H9 (cell line): ENCODE measurements around the gene CCDC51. TPM values are rescaled to one million over a fixed set of nuclear protein-coding genes. Genes with fewer than 3 reads are reported as not detected.

Experiments
- DNase-seq: peaks from one replicate; pipeline ENCODE4 v3.0.0-alpha.2; 2017
- H2AFZ ChIP-seq: one replicate; pipeline ENCODE4 v1.6.1; 2013; ENCODE audit warnings: mild to moderate bottlenecking, low read length, control low read depth, moderate library complexity
- H2AK5ac ChIP-seq: 2 replicates; pipeline ENCODE4 v1.6.1; 2013; ENCODE audit warnings: low read length, control low read depth, mixed read lengths; ENCODE audit not compliant: insufficient read length
- H2BK120ac ChIP-seq: one replicate; pipeline ENCODE4 v1.6.1; 2013; ENCODE audit warnings: low read depth, mild to moderate bottlenecking, low read length, control low read depth, inconsistent platforms; ENCODE audit not compliant: poor library complexity, severe bottlenecking
- H2BK12ac ChIP-seq: 2 replicates; pipeline ENCODE4 v1.6.1; 2013; ENCODE audit warnings: low read length, control low read depth, mixed read lengths, low read depth; ENCODE audit not compliant: insufficient read length
- H2BK15ac ChIP-seq: 2 replicates; pipeline ENCODE4 v1.6.1; 2013; ENCODE audit warnings: low read depth, low read length, control low read depth
- H2BK20ac ChIP-seq: one replicate; pipeline ENCODE4 v1.6.1; 2013; ENCODE audit warnings: low read depth, mild to moderate bottlenecking, low read length, control low read depth, inconsistent platforms; ENCODE audit not compliant: poor library complexity, severe bottlenecking
- H2BK5ac ChIP-seq: 2 replicates; pipeline ENCODE4 v1.6.1; 2013; ENCODE audit warnings: low read length, control low read depth, mixed read lengths; ENCODE audit not compliant: insufficient read length
- H3K14ac ChIP-seq: 2 replicates; pipeline ENCODE4 v1.6.1; 2013; ENCODE audit warnings: low read length, control low read depth; ENCODE audit not compliant: insufficient read depth
- H3K18ac ChIP-seq: 2 replicates; pipeline ENCODE4 v1.6.1; 2013; ENCODE audit warnings: low read depth, mild to moderate bottlenecking, mixed read lengths, low read length, control low read depth; ENCODE audit not compliant: insufficient read length
- H3K23ac ChIP-seq: 2 replicates; pipeline ENCODE4 v1.6.1; 2013; ENCODE audit warnings: low read length, control low read depth, mixed read lengths, low read depth; ENCODE audit not compliant: insufficient read length
- H3K23me2 ChIP-seq: 2 replicates; pipeline ENCODE4 v1.6.1; 2013; ENCODE audit warnings: low read depth, mild to moderate bottlenecking, mixed read lengths, low read length, control low read depth; ENCODE audit not compliant: insufficient read length, poor library complexity, severe bottlenecking
- H3K27ac ChIP-seq: 2 replicates; pipeline ENCODE4 v1.5.1; 2013; ENCODE audit warnings: low read length, control low read depth, mixed read lengths, low read depth; ENCODE audit not compliant: insufficient read length
- H3K27me3 ChIP-seq: 2 replicates; pipeline ENCODE4 v1.6.1; 2013; ENCODE audit warnings: low read length, control low read depth, inconsistent platforms; ENCODE audit not compliant: insufficient read depth
- H3K4ac ChIP-seq: 2 replicates; pipeline ENCODE4 v1.6.1; 2013; ENCODE audit warnings: low read depth, mild to moderate bottlenecking, control low read depth, inconsistent platforms, low read length, moderate library complexity
- H3K4me1 ChIP-seq: 2 replicates; pipeline ENCODE4 v1.6.1; 2013; ENCODE audit warnings: low read length, control low read depth, inconsistent platforms; ENCODE audit not compliant: insufficient read depth
- H3K4me2 ChIP-seq: 2 replicates; pipeline ENCODE4 v1.6.1; 2013; ENCODE audit warnings: low read length, control low read depth, mixed read lengths; ENCODE audit not compliant: insufficient read length, insufficient read depth
- H3K56ac ChIP-seq: 2 replicates; pipeline ENCODE4 v1.6.1; 2013; ENCODE audit warnings: low read depth, mild to moderate bottlenecking, mixed read lengths, low read length, control low read depth; ENCODE audit not compliant: insufficient read length
- H3K79me1 ChIP-seq: 2 replicates; pipeline ENCODE4 v1.6.1; 2013; ENCODE audit warnings: low read depth, mild to moderate bottlenecking, moderate library complexity, low read length, control low read depth, inconsistent platforms; ENCODE audit not compliant: insufficient read depth, poor library complexity, severe bottlenecking
- H3K79me2 ChIP-seq: 2 replicates; pipeline ENCODE4 v1.6.1; 2013; ENCODE audit warnings: low read length, control low read depth, inconsistent platforms; ENCODE audit not compliant: insufficient read depth
- H3K9ac ChIP-seq: 2 replicates; pipeline ENCODE4 v1.6.1; 2013; ENCODE audit warnings: low read length, control low read depth, mixed read lengths; ENCODE audit not compliant: insufficient read length; ENCODE audit errors: extremely low read depth
- H3K9me3 ChIP-seq: one replicate; pipeline ENCODE4 v1.6.1; 2013; ENCODE audit warnings: low read depth, low read length, inconsistent platforms; ENCODE audit not compliant: control insufficient read depth
- H3T11ph ChIP-seq: one replicate; pipeline ENCODE4 v1.6.1; 2013; ENCODE audit warnings: mild to moderate bottlenecking, low read length, control low read depth, inconsistent platforms
- H4K20me1 ChIP-seq: one replicate; pipeline ENCODE4 v1.6.1; 2013; ENCODE audit not compliant: control insufficient read depth, insufficient read length, insufficient read depth
- H4K5ac ChIP-seq: 2 replicates; pipeline ENCODE4 v1.6.1; 2013; ENCODE audit warnings: low read depth, mild to moderate bottlenecking, mixed read lengths, low read length, control low read depth; ENCODE audit not compliant: insufficient read length
- H4K8ac ChIP-seq: replicated peaks from 2 replicates; pipeline ENCODE4 v1.6.1; 2013; ENCODE audit warnings: low read length, control low read depth, mixed read lengths, low read depth; ENCODE audit not compliant: insufficient read length
- H4K91ac ChIP-seq: 2 replicates; pipeline ENCODE4 v1.6.1; 2013; ENCODE audit warnings: low read depth, mild to moderate bottlenecking, moderate library complexity, mixed read lengths, low read length, control low read depth; ENCODE audit not compliant: insufficient read length
- H3K27ac Mint-ChIP-seq, 3 experiments: 2 replicates in 2 of 3; 3 replicates in 1 of 3; pipeline ENCODE4 v1.8.0; 2020 to 2021; ENCODE audit warnings: mixed read lengths in 3 of 3, mild to moderate bottlenecking in 1 of 3, moderate library complexity in 1 of 3
- H3K27me3 Mint-ChIP-seq: 2 replicates; pipeline ENCODE4 v1.8.0; 2021; ENCODE audit warnings: low read depth, mild to moderate bottlenecking, moderate library complexity, mixed read lengths
- H3K36me3 Mint-ChIP-seq, 3 experiments: 2 replicates in 2 of 3; 3 replicates in 1 of 3; pipeline ENCODE4 v1.8.0; 2020 to 2021; ENCODE audit warnings: low read depth in 3 of 3, mixed read lengths in 3 of 3; ENCODE audit not compliant: insufficient read depth in 1 of 3
- H3K4me1 Mint-ChIP-seq, 2 experiments: 2 replicates each; pipeline ENCODE4 v1.8.0; 2020; ENCODE audit warnings: mixed read lengths in 2 of 2
- H3K4me3 Mint-ChIP-seq, 2 experiments: 2 replicates in 1 of 2; 3 replicates in 1 of 2; pipeline ENCODE4 v1.8.0; 2020 to 2021; ENCODE audit warnings: mild to moderate bottlenecking in 2 of 2, mixed read lengths in 2 of 2, moderate library complexity in 1 of 2
- H3K9me3 Mint-ChIP-seq, 2 experiments: 2 replicates in 1 of 2; 3 replicates in 1 of 2; pipeline ENCODE4 v1.8.0; 2020; ENCODE audit warnings: mild to moderate bottlenecking in 2 of 2, mixed read lengths in 2 of 2, moderate library complexity in 1 of 2
- WGBS: extraction: QIAGEN DNeasy Blood & Tissue Kit; methylation state at CpG from one replicate; pipeline ENCODE4 v1.1.7; 2013; ENCODE audit warnings: missing lambda C conversion rate, low lambda C conversion rate, mixed read lengths; ENCODE audit not compliant: insufficient read length; ENCODE audit errors: extremely low coverage; 5-methylcytosine and 5-hydroxymethylcytosine counted together
- total RNA-seq: library from RNA; stranded (reverse); gene quantifications from 2 replicates; pipeline ENCODE4 v1.2.1, GENCODE V29; 2021
- TF ChIP-seq, protein P1 (sequence below): fragments of 200-600 bp; sonication (generic); conservative IDR thresholded peaks from 3 replicates; pipeline ENCODE4 v1.8.0; 2021; ENCODE audit warnings: antibody characterized with exemption, mild to moderate bottlenecking

Gene CCDC51
- total RNA-seq, 1 experiment from 2014 or later = 20.0 TPM

DNA sequence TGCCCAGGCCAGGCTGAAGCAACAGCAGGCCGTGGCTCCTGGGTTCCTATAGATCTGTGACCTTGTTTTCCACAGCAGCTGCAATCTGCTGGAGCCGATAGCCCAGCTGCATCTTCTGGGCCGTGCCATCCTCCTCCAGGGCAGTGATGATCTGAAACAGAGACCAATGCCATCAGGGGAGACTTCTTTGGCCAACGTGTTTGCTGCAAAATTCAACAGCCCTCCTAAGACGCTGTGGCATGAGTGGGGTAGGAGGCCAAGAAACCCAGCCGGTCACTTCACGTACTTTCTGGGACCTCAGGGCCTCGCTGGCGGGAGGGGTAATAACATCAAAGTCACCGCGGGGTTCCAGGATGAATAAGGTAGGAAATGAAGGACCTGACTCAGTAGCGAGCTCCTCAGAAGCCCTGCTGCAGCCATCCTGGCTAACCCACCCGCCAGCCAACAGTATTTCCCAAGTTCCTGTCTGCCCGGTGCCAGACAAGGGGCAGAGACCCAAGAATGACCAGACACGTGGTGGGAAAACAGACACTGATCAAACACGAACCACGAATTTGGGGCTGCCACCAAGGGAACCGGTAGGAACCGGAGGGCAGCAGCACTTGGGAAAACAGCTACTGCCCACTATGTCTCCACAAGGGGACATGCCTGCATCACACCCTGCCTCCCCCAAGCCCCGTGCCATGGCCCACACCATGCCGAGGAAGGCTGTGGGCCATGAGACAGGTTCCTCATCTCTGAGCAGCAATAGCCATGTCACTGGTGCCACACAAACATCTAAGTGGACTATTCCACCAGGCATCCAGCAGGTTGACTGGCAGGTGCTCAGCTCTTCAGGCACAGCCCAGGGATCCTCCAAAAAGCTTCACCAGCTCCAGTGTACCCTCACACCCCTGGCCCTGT, 35.2 kb downstream of the CCDC51 start:
- Histone ChIP-seq H3K4me2 (no peak overlapping the region), H3K79me1 (no peaks in the 10 kb centered on the region), H3K23ac (no peak overlapping the region), H2AFZ (no peak overlapping the region), H4K8ac (no peak overlapping the region), H2BK5ac (no peak overlapping the region), H4K20me1 (no peaks in the 10 kb centered on the region), H3K79me2 (no peaks in the 10 kb centered on the region), H3K56ac (no peak overlapping the region), H3K27ac (no peak overlapping the region), H4K5ac (no peak overlapping the region), H3T11ph (no peak overlapping the region), H3K4ac (no peak overlapping the region), H2BK15ac (no peak overlapping the region), H2BK120ac (no peak overlapping the region), H3K4me1 (no peaks in the 10 kb centered on the region), H2AK5ac (no peak overlapping the region), H3K27me3 (no peaks in the 10 kb centered on the region), H3K18ac (no peak overlapping the region), H4K91ac (no peak overlapping the region), H2BK20ac (no peak overlapping the region), H3K14ac (no peak overlapping the region), H3K23me2 (no peaks in the 10 kb centered on the region), H3K9ac (no peak overlapping the region), H3K9me3 (no peaks in the 10 kb centered on the region), H2BK12ac (no peak overlapping the region)
- WGBS = no CpG with 5 or more reads among the region's 21 CpGs
- DNase-seq = peak; percentile 23
- Mint-ChIP-seq H3K9me3 (no peaks in the 10 kb centered on the region), H3K27me3 (no peaks in the 10 kb centered on the region; the same call in 1 of the 2 replicates), H3K4me3 (no peak overlapping the region), H3K27ac (no peak overlapping the region; a peak in 1 of 7 replicates), H3K4me1 (peaks cover 0 to under 1% of the 10 kb centered on the region in 2 experiments; a peak in 1 of 4 replicates), H3K36me3 (peaks cover 47 to 85% (median 68%) of the 10 kb centered on the region in 3 experiments)
- TF ChIP-seq, protein P1, sequence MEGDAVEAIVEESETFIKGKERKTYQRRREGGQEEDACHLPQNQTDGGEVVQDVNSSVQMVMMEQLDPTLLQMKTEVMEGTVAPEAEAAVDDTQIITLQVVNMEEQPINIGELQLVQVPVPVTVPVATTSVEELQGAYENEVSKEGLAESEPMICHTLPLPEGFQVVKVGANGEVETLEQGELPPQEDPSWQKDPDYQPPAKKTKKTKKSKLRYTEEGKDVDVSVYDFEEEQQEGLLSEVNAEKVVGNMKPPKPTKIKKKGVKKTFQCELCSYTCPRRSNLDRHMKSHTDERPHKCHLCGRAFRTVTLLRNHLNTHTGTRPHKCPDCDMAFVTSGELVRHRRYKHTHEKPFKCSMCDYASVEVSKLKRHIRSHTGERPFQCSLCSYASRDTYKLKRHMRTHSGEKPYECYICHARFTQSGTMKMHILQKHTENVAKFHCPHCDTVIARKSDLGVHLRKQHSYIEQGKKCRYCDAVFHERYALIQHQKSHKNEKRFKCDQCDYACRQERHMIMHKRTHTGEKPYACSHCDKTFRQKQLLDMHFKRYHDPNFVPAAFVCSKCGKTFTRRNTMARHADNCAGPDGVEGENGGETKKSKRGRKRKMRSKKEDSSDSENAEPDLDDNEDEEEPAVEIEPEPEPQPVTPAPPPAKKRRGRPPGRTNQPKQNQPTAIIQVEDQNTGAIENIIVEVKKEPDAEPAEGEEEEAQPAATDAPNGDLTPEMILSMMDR = no peak
